Body of pancreas (tissue), 4 donors: ENCODE results near the gene GDPD3.

Experiments
- CTCF ChIP-seq, 7 experiments: fragments of 450-650 bp in 4 of 7; fragments of 200-600 bp in 3 of 7; sonication (generic) in 3 of 7; IDR thresholded peaks; one replicate each; pipeline ENCODE4 v1.5.1; 2016 to 2019; ENCODE audit warnings: antibody characterized with exemption in 7 of 7
- POLR2A ChIP-seq, 3 donors: fragments of 450-650 bp; IDR thresholded peaks; one replicate each; pipeline ENCODE4 v1.6.1; 2016; ENCODE audit warnings: antibody characterized with exemption in 3 of 3, mild to moderate bottlenecking in 2 of 3

- TF ChIP-seq CTCF (IDR thresholded peaks at IDR 0.05) = no peak
- TF ChIP-seq POLR2A (IDR thresholded peaks at IDR 0.05) = no peak
Measured at GRCh38 chr16:30144917-30145316, 31.6 kb upstream of the GDPD3 start.
